Suprapubic skin (tissue), 4 donors: ENCODE results near the gene C20orf96. TPM values are rescaled to one million over a fixed set of nuclear protein-coding genes. Genes with fewer than 3 reads are reported as not detected.
A peak's percentile ranks its signal among the peaks of the same experiment; 100 is the strongest.
"Not testable (repeated sequence)": the region's sequence is repeated elsewhere in the genome, so short reads cannot be mapped to it uniquely, and the experiment has no call there.

Source experiments
- DNase-seq, 2 donors: peaks; one replicate each; pipeline ENCODE4 v3.0.0-alpha.2; 2019; ENCODE audit warnings: low spot score in 2 of 2
- H3K27ac ChIP-seq: fragments of 200-600 bp; sonication (generic); one replicate; pipeline ENCODE4 v1.5.1; 2019
- H3K27me3 ChIP-seq: fragments of 200-600 bp; sonication (generic); one replicate; pipeline ENCODE4 v1.5.1; 2019
- H3K36me3 ChIP-seq: fragments of 200-600 bp; sonication (generic); one replicate; pipeline ENCODE4 v1.5.1; 2019
- H3K4me1 ChIP-seq: fragments of 200-600 bp; sonication (generic); one replicate; pipeline ENCODE4 v1.5.1; 2019
- H3K4me3 ChIP-seq: fragments of 200-600 bp; sonication (generic); one replicate; pipeline ENCODE4 v1.5.1; 2019; ENCODE audit warnings: mild to moderate bottlenecking
- H3K9me3 ChIP-seq: fragments of 200-600 bp; sonication (generic); one replicate; pipeline ENCODE4 v1.5.1; 2019
- EP300 ChIP-seq: sonication (generic); formaldehyde crosslinking; IDR thresholded peaks from one replicate; pipeline ENCODE4 v1.6.1; 2017; ENCODE audit warnings: antibody characterized with exemption
- POLR2A ChIP-seq, 2 donors: fragments of 450-650 bp; IDR thresholded peaks; one replicate each; pipeline ENCODE4 v1.6.1; 2017; ENCODE audit warnings: antibody characterized with exemption in 2 of 2, mild to moderate bottlenecking in 2 of 2, moderate library complexity in 2 of 2
- POLR2AphosphoS5 ChIP-seq, 3 donors: sonication (generic); formaldehyde crosslinking; IDR thresholded peaks; one replicate each; pipeline ENCODE4 v1.6.1; 2017; ENCODE audit warnings: antibody characterized with exemption in 3 of 3
- WGBS: methylation state at CpG from one replicate; pipeline ENCODE4 v1.1.5; 2018; 5-methylcytosine and 5-hydroxymethylcytosine counted together
- total RNA-seq, 4 donors: library from RNA; depleted of rRNA; stranded (reverse); fragments of >200 nt; gene quantifications; one replicate each; pipeline ENCODE4 v1.1.0, GENCODE V29; 2016
- TF ChIP-seq, protein P1 (sequence below), 2 donors: fragments of 200-600 bp in 1 of 2; fragments of 450-650 bp in 1 of 2; sonication (generic) in 1 of 2; IDR thresholded peaks; one replicate each; pipeline ENCODE4 v1.5.1; 2016 to 2019; ENCODE audit warnings: antibody characterized with exemption in 2 of 2, mild to moderate bottlenecking in 1 of 2, moderate library complexity in 1 of 2

Gene C20orf96, protein sequence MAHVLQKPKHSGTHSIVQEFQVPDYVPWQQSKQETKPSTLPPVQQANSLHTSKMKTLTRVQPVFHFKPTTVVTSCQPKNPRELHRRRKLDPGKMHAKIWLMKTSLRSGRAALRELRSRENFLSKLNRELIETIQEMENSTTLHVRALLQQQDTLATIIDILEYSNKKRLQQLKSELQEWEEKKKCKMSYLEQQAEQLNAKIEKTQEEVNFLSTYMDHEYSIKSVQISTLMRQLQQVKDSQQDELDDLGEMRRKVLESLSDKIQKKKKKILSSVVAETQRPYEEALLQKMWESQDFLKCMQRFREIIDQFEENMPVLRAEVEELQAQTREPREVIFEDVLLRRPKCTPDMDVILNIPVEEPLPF
- total RNA-seq: 1 to 10 TPM in 2 of 4 donors, under 1 TPM in 2; 0.91 to 5.1 (median 2.0) TPM

DNA sequence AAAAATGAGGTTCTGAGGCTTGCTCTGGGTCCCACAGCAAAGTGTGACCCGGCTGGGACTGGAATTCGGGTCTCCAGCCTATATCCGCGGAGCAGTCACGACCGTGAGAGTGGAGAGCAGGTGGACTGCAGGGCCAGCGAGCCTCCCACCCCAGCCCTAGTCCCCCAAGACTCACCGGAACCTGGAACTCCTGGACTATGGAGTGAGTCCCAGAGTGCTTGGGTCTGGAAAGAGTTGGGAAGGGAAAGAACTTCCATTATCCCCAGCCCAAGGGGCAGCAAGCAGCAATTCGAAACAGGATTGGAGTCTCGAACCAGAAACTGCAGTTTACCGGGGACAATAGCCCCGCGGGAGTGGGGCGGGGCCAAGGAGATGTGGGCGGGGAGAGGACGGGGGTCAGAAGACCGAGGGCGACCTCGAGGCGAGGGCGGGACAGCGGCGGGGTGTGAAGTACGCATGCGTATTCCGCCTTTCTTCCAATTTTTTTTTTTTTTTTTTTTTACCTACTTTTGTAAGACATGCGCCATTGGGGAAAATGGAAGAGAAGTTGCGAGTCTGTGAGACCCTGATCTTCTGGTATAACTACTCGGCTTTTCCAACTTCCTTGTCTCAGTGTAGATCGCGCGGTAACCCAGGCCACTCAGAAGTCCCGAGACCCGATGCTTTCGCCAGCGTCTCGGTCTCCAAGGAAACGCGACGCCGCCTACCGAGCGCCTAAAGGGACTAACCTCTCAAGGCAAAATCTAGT lies at the start of gene C20orf96:
Gene C20orf96 (minus strand): TSS at position 667 of the 748 bp plus-strand sequence. CDS start 140 bp downstream, at position 527.
- Histone ChIP-seq H3K36me3 (no peaks in the 10 kb centered on the region), H3K27me3 (no peaks in the 10 kb centered on the region), H3K4me3 (peak within 1 kb of the TSS; percentile 61), H3K27ac (peak within 1 kb of the TSS; percentile 72), H3K9me3 (no peaks in the 10 kb centered on the region), H3K4me1 (peaks cover 13% of the 10 kb centered on the region)
- no peak for TF ChIP-seq POLR2A (IDR thresholded peaks at IDR 0.05)
- TF ChIP-seq, protein P1, sequence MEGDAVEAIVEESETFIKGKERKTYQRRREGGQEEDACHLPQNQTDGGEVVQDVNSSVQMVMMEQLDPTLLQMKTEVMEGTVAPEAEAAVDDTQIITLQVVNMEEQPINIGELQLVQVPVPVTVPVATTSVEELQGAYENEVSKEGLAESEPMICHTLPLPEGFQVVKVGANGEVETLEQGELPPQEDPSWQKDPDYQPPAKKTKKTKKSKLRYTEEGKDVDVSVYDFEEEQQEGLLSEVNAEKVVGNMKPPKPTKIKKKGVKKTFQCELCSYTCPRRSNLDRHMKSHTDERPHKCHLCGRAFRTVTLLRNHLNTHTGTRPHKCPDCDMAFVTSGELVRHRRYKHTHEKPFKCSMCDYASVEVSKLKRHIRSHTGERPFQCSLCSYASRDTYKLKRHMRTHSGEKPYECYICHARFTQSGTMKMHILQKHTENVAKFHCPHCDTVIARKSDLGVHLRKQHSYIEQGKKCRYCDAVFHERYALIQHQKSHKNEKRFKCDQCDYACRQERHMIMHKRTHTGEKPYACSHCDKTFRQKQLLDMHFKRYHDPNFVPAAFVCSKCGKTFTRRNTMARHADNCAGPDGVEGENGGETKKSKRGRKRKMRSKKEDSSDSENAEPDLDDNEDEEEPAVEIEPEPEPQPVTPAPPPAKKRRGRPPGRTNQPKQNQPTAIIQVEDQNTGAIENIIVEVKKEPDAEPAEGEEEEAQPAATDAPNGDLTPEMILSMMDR (IDR thresholded peaks at IDR 0.05): peak in 1 of 2 donors; percentile 31
- DNase-seq: peak; percentile 94
- under 1% methylated on average over 43 of the region's 43 CpGs for WGBS

DNA sequence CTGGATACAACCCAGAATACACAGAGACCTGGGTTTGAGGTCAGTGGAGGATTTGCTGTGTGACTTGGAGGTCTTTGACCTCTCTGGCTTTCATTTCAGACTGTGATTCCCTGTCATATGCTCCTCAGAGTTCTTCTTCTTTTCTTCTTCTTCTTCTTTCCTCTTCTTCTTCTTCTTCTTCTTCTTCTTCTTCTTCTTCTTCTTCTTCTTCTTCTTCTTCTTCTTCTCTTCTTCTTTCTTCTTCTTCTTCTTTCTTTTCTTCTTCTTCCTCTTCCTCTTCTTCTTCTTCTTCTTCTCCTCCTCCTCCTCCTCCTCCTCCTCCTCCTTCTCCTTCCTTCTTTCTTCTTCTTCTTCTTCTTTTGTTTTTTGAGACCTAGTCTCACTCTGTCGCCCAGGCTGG lies 45.5 kb upstream of the C20orf96 start:
- WGBS: 95% methylated on average over 1 of the region's 1 CpG
- not testable (repeated sequence) for H3K36me3 ChIP-seq, DNase-seq, H3K27ac ChIP-seq, H3K27me3 ChIP-seq, H3K4me3 ChIP-seq, H3K9me3 ChIP-seq, H3K4me1 ChIP-seq

DNA sequence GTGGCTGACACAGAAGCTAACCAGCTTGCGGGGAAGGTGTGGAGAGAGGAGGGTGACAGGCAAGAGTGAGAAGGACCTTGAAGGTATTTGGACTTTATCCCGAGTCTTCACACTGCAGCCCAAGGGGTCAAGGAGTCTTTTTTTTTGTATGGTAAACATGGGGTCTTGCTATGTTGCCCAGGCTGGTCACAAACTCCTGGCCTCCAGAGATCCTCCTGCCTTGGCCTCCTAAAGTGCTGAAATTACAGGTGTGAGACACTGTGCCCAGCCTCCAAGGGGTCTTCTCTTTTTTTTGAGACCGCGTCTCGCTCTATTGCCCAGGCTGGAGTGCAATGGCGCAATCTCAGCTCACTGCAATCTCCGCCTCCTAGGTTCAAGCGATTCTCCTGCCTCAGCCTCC lies 44.0 kb upstream of the C20orf96 start:
- 97% methylated on average over 8 of the region's 8 CpGs for WGBS
- Histone ChIP-seq H3K27ac (no peak overlapping the region), H3K4me3 (no peak overlapping the region), H3K4me1 (peaks cover 9% of the 10 kb centered on the region), H3K36me3 (no peaks in the 10 kb centered on the region), H3K9me3 (no peaks in the 10 kb centered on the region), H3K27me3 (no peaks in the 10 kb centered on the region)
- TF ChIP-seq, protein P1 (IDR thresholded peaks at IDR 0.05): no peak
- TF ChIP-seq EP300: no peak
- no peak for TF ChIP-seq POLR2AphosphoS5 (IDR thresholded peaks at IDR 0.05)
- no peak for TF ChIP-seq POLR2A (IDR thresholded peaks at IDR 0.05)
- no peak for DNase-seq

DNA sequence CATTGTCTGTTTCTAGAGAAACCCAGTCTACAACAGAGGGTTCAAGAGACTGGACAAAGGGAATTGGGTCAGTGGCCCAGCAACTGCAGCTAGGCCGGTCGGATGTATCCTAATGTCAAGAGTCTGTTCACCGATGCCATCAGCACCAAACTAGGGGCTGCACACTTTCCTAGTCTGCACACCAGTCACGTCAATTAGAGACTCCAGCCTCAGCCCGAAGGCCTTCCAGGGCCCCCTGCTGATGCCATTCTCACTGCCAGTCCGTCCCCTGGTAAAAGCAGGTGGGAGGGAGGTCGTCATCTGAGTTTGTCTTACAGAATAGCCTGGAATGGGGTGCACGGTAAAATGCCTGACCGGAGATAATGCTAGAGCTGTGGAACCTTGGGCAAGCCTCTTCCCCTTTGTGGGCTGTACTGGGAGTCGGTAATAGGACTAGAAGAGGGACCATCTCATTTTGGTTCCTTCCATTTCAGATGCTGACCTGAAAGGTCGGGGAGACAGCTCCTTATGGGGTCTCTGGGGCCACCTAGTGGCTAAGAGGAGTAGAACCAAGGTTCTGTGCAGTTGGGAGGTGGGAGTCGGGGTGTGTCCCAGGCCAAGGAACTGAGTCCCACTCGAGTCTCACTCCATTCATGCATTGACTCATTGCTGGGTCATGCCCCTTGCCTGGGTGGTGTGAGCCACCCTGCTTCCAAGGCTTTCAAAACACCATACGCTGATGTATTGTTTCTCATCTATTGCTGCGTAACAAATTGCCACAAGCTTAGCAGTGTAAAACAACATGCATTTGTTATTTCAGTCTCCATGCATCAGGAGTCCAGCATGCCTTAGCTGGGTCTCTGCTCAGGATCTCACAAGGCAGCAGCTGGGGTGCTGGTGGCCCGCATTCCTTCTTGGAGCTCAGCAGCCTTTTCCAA lies 39.9 kb upstream of the C20orf96 start:
- no peak for TF ChIP-seq POLR2AphosphoS5 (IDR thresholded peaks at IDR 0.05)
- TF ChIP-seq, protein P1 (IDR thresholded peaks at IDR 0.05): peak; percentile 63 to 76
- no peak for TF ChIP-seq POLR2A (IDR thresholded peaks at IDR 0.05)
- TF ChIP-seq EP300: no peak
- Histone ChIP-seq H3K27ac (no peak overlapping the region), H3K4me3 (no peak overlapping the region), H3K36me3 (no peaks in the 10 kb centered on the region), H3K9me3 (no peaks in the 10 kb centered on the region), H3K4me1 (peaks cover 42% of the 10 kb centered on the region), H3K27me3 (no peaks in the 10 kb centered on the region)
- DNase-seq: no peak
- 51% methylated on average over 15 of the region's 16 CpGs for WGBS

DNA sequence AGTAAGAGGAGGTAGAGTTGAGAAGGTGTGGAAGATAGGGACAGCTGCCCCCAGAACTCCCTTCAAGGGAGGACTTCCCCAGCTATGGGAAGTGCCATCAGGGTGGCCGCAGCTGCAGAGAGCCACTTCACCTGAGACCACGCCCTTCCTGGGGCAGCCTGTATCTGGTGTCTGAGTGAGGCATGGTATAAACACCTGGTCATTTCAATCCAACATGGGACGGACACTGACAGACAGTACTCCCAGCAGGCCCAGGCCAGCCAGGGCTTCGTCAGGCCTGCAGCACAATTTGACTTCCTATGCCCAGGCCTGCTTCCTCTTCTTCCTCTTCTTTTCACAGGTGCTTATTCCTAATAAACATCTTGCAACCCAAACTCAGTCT lies 39.3 kb upstream of the C20orf96 start:
- no peak for DNase-seq
- no peaks in the 10 kb centered on the region for H3K27me3 ChIP-seq
- WGBS: 83% methylated on average over 4 of the region's 4 CpGs
- no peak overlapping the region for H3K4me3 ChIP-seq
- H3K27ac ChIP-seq: no peak overlapping the region
- TF ChIP-seq, protein P1 (IDR thresholded peaks at IDR 0.05): no peak
- TF ChIP-seq POLR2A (IDR thresholded peaks at IDR 0.05) (no peak), EP300 (no peak), POLR2AphosphoS5 (IDR thresholded peaks at IDR 0.05) (no peak)
- H3K36me3 ChIP-seq: no peaks in the 10 kb centered on the region
- H3K4me1 ChIP-seq: peaks cover 43% of the 10 kb centered on the region
- no peaks in the 10 kb centered on the region for H3K9me3 ChIP-seq
